IMR-90 (cell line): Measurements from ENCODE around the gene SLC8A1. TPM values are rescaled to one million over a fixed set of nuclear protein-coding genes. Genes with fewer than 3 reads are reported as not detected.

Experiments
- ATAC-seq: fragments of 200-7000 bp; cut with Tn5 transposase; 2 replicates; pipeline ENCODE4 v1.9.1; 2020; ENCODE audit warnings: low read depth, mild to moderate bottlenecking, moderate library complexity
- BruUV-seq: library from RNA; stranded (reverse); fragments of 400-500 nt; replicated peaks from 2 replicates; lab custom pipeline; 2021; lab: Mats Ljungman, UMichigan
- CTCF ChIA-PET: fragments of 300-600 bp; formaldehyde crosslinking; extraction: SDS; loops from one replicate; lab custom pipeline; 2021; ENCODE audit warnings: antibody characterized with exemption; lab: Yijun Ruan, JAX
- POLR2A ChIA-PET: fragments of 300-600 bp; sonication (Branson Sonifier 250); formaldehyde crosslinking; loops from one replicate; lab custom pipeline; 2022; ENCODE audit warnings: antibody characterized with exemption; ENCODE audit not compliant: unreplicated experiment; lab: Charles Lee
- DNase-seq: peaks from one replicate; pipeline ENCODE4 v3.0.0; 2013
- H2AFZ ChIP-seq: replicated peaks from 2 replicates; pipeline ENCODE3; 2013; ENCODE audit warnings: low read length, mild to moderate bottlenecking; ENCODE audit not compliant: poor library complexity
- H2AK5ac ChIP-seq: 2 replicates; pipeline ENCODE4 v1.6.1; 2013; ENCODE audit warnings: low read depth, low read length, inconsistent platforms
- H2AK9ac ChIP-seq: replicated peaks from 2 replicates; pipeline ENCODE3; 2013; ENCODE audit warnings: mild to moderate bottlenecking, low read depth, low read length, moderate library complexity; ENCODE audit not compliant: poor library complexity
- H2BK120ac ChIP-seq: 2 replicates; pipeline ENCODE4 v1.6.1; 2013; ENCODE audit warnings: low read depth, low read length, inconsistent platforms
- H2BK15ac ChIP-seq: 3 replicates; pipeline ENCODE4 v1.6.1; 2013; ENCODE audit warnings: low read depth, low read length, inconsistent platforms
- H2BK20ac ChIP-seq: 2 replicates; pipeline ENCODE4 v1.6.1; 2013; ENCODE audit warnings: low read depth, mild to moderate bottlenecking, inconsistent platforms, low read length, moderate library complexity
- H2BK5ac ChIP-seq: 2 replicates; pipeline ENCODE4 v1.6.1; 2013; ENCODE audit warnings: mild to moderate bottlenecking, low read depth, low read length, inconsistent platforms; ENCODE audit not compliant: poor library complexity, severe bottlenecking
- H3K14ac ChIP-seq: replicated peaks from 2 replicates; pipeline ENCODE4 v1.6.1; 2013; ENCODE audit warnings: low read depth, low read length, inconsistent platforms
- H3K18ac ChIP-seq: 2 replicates; pipeline ENCODE4 v1.6.1; 2013; ENCODE audit warnings: low read depth, low read length, control low read depth
- H3K23ac ChIP-seq: 2 replicates; pipeline ENCODE4 v1.6.1; 2013; ENCODE audit warnings: low read depth, low read length, inconsistent platforms
- H3K27ac ChIP-seq: 2 replicates; pipeline ENCODE4 v1.5.1; 2013; ENCODE audit warnings: mild to moderate bottlenecking, control low read depth, low read length; ENCODE audit not compliant: insufficient read depth
- H3K27me3 ChIP-seq: 2 replicates; pipeline ENCODE4 v1.6.1; 2013; ENCODE audit warnings: low read length; ENCODE audit not compliant: control insufficient read depth, insufficient read depth
- H3K36me3 ChIP-seq: 2 replicates; pipeline ENCODE4 v1.6.1; 2013; ENCODE audit warnings: low read length, mixed read lengths; ENCODE audit not compliant: control insufficient read depth, insufficient read depth
- H3K4ac ChIP-seq: 2 replicates; pipeline ENCODE4 v1.6.1; 2013; ENCODE audit warnings: low read depth, low read length, inconsistent platforms
- H3K4me1 ChIP-seq: 2 replicates; pipeline ENCODE4 v1.6.1; 2013; ENCODE audit warnings: low read length, mixed read lengths; ENCODE audit not compliant: control insufficient read depth, insufficient read depth
- H3K4me2 ChIP-seq: 2 replicates; pipeline ENCODE4 v1.6.1; 2013; ENCODE audit warnings: low read depth, mild to moderate bottlenecking, control low read depth, low read length, moderate library complexity
- H3K4me3 ChIP-seq: 2 replicates; pipeline ENCODE4 v1.5.1; 2013; ENCODE audit warnings: low read depth, mild to moderate bottlenecking, control low read depth, low read length, moderate library complexity; ENCODE audit not compliant: insufficient read depth
- H3K56ac ChIP-seq: 2 replicates; pipeline ENCODE4 v1.6.1; 2013; ENCODE audit warnings: low read length, inconsistent platforms; ENCODE audit not compliant: insufficient read depth; ENCODE audit errors: extremely low read depth
- H3K79me1 ChIP-seq, 2 experiments: 2 replicates each; pipeline ENCODE4 v1.6.1; 2013; ENCODE audit warnings: low read length in 2 of 2, inconsistent platforms in 1 of 2, low read depth in 1 of 2
- H3K9ac ChIP-seq: 2 replicates; pipeline ENCODE4 v1.6.1; 2013; ENCODE audit warnings: low read depth, low read length, control low read depth
- H3K9me1 ChIP-seq: 2 replicates; pipeline ENCODE4 v1.6.1; 2013; ENCODE audit warnings: low read length, inconsistent platforms; ENCODE audit not compliant: insufficient read depth
- H3K9me3 ChIP-seq: 2 replicates; pipeline ENCODE4 v1.6.1; 2013; ENCODE audit warnings: low read length; ENCODE audit not compliant: control insufficient read depth, insufficient read depth
- H4K20me1 ChIP-seq: 2 replicates; pipeline ENCODE4 v1.6.1; 2013; ENCODE audit warnings: low read length, inconsistent platforms; ENCODE audit not compliant: insufficient read depth
- H4K5ac ChIP-seq: 2 replicates; pipeline ENCODE4 v1.6.1; 2013; ENCODE audit warnings: mild to moderate bottlenecking, low read depth, low read length, control low read depth
- H4K8ac ChIP-seq, 2 experiments: 2 replicates each; pipeline ENCODE4 v1.6.1; 2013; ENCODE audit warnings: low read depth in 2 of 2, low read length in 2 of 2, control low read depth in 1 of 2, inconsistent platforms in 1 of 2
- H4K91ac ChIP-seq: 2 replicates; pipeline ENCODE4 v1.6.1; 2013; ENCODE audit warnings: low read depth, low read length, inconsistent platforms; ENCODE audit not compliant: insufficient read depth
- BHLHE40 ChIP-seq: fragments of 150-350 bp; IDR thresholded peaks from 2 replicates; pipeline ENCODE4 v1.6.1; 2016; ENCODE audit warnings: mild to moderate bottlenecking, low read depth, low read length
- CEBPB ChIP-seq: IDR thresholded peaks from 2 replicates; pipeline ENCODE4 v1.6.1; 2012; ENCODE audit warnings: low read depth, low read length, improper control_type of control experiment
- CHD1 ChIP-seq: IDR thresholded peaks from 2 replicates; pipeline ENCODE4 v1.6.1; 2012; ENCODE audit warnings: low read depth, low read length, improper control_type of control experiment
- CTCF ChIP-seq: conservative IDR thresholded peaks from 2 replicates; pipeline ENCODE4 v1.5.1; 2012; ENCODE audit warnings: mild to moderate bottlenecking, low read depth, low read length, improper control_type of control experiment
- ELK1 ChIP-seq: fragments of 150-350 bp; IDR thresholded peaks from 2 replicates; pipeline ENCODE4 v1.6.1; 2016; ENCODE audit warnings: low read depth, mild to moderate bottlenecking, low read length, moderate library complexity, borderline replicate concordance
- FOS ChIP-seq: fragments of 150-350 bp; IDR thresholded peaks from 2 replicates; pipeline ENCODE4 v1.6.1; 2016; ENCODE audit warnings: low read depth, low read length
- MAFK ChIP-seq: IDR thresholded peaks from 2 replicates; pipeline ENCODE4 v1.6.1; 2012; ENCODE audit warnings: low read depth, low read length, improper control_type of control experiment
- MAZ ChIP-seq: IDR thresholded peaks from 2 replicates; pipeline ENCODE4 v1.6.1; 2012; ENCODE audit warnings: low read depth, mild to moderate bottlenecking, low read length, improper control_type of control experiment, moderate library complexity, borderline replicate concordance
- MXI1 ChIP-seq: IDR thresholded peaks from 2 replicates; pipeline ENCODE4 v1.6.1; 2012; ENCODE audit warnings: low read depth, mild to moderate bottlenecking, low read length, moderate library complexity, borderline replicate concordance
- NFE2L2 ChIP-seq: fragments of 150-350 bp; IDR thresholded peaks from 2 replicates; pipeline ENCODE4 v1.6.1; 2016; ENCODE audit warnings: low read depth, mild to moderate bottlenecking, low read length
- POLR2A ChIP-seq: IDR thresholded peaks from 2 replicates; pipeline ENCODE4 v1.6.1; 2012; ENCODE audit warnings: mild to moderate bottlenecking, low read depth, low read length
- RAD21 ChIP-seq: IDR thresholded peaks from 2 replicates; pipeline ENCODE4 v1.6.1; 2012; ENCODE audit warnings: low read length, improper control_type of control experiment
- RCOR1 ChIP-seq: IDR thresholded peaks from 2 replicates; pipeline ENCODE4 v1.6.1; 2012; ENCODE audit warnings: mild to moderate bottlenecking, low read length, improper control_type of control experiment; ENCODE audit not compliant: insufficient replicate concordance
- RFX5 ChIP-seq: IDR thresholded peaks from 2 replicates; pipeline ENCODE4 v1.8.0; 2012; ENCODE audit warnings: low read depth, mild to moderate bottlenecking, low read length, moderate library complexity
- SMC3 ChIP-seq: fragments of 150-350 bp; IDR thresholded peaks from 2 replicates; pipeline ENCODE4 v1.6.1; 2016; ENCODE audit warnings: low read depth, mild to moderate bottlenecking, antibody characterized with exemption, low read length, moderate library complexity
- USF2 ChIP-seq: fragments of 150-350 bp; IDR thresholded peaks from 2 replicates; pipeline ENCODE4 v1.6.1; 2017; ENCODE audit warnings: mild to moderate bottlenecking, antibody characterized with exemption, low read length, low read depth
- WGBS, 2 experiments: methylation state at CpG; one replicate each; pipeline versions ENCODE4 v1.1.5 to v1.1.7; 2013; ENCODE audit warnings: missing lambda C conversion rate in 2 of 2; ENCODE audit not compliant: insufficient read length in 1 of 2; ENCODE audit errors: extremely low coverage in 2 of 2; 5-methylcytosine and 5-hydroxymethylcytosine counted together
- dilution Hi-C: fragments of 300-500 bp; cut with HindIII; formaldehyde crosslinking; loops from one replicate; pipeline ENCODE4 v1.14.3; 2018; ENCODE audit warnings: low sequenced_read_pairs; ENCODE audit not compliant: unreplicated experiment
- in situ Hi-C: fragments of 300-500 bp; cut with MboI; formaldehyde crosslinking; loops from 3 replicates; pipeline ENCODE4 v1.14.3; 2019; ENCODE audit warnings: low sequenced_read_pairs, inconsistent platforms, mixed read lengths
- intact Hi-C: fragments of 100-400 bp; cut with micrococcal nuclease; formaldehyde crosslinking; loops from 2 replicates; pipeline ENCODE4 v1.10.0; 2022
- polyA plus RNA-seq, 3 experiments: library from polyadenylated mRNA; depleted of rRNA; stranded (reverse); fragments of >200 nt; gene quantifications; 2 replicates each; pipeline ENCODE4 v1.2.3, GENCODE V29; 2012; ENCODE audit warnings: low replicate concordance in 1 of 3
- total RNA-seq: library from RNA; depleted of rRNA; stranded (reverse); fragments of >200 nt; gene quantifications from 2 replicates; pipeline ENCODE4 v1.2.3, GENCODE V29; 2012

SLC8A1 gene
- total and polyA plus RNA-seq, 2 of the 4 experiments (the other 2 are of a cell fraction): 7.7 to 57.0 TPM

- no peak overlapping the region for H2BK5ac ChIP-seq
- no peak for TF ChIP-seq RAD21
- no peak for TF ChIP-seq RFX5
- TF ChIP-seq ELK1: no peak
- no peak for TF ChIP-seq SMC3
- TF ChIP-seq RCOR1: no peak
- no peak for TF ChIP-seq NFE2L2
- TF ChIP-seq POLR2A: no peak
- no peak for TF ChIP-seq USF2
- no peak for TF ChIP-seq MAFK
- no peak for TF ChIP-seq FOS
- no peak for TF ChIP-seq CTCF
- TF ChIP-seq BHLHE40: no peak
- TF ChIP-seq MAZ: no peak
- no peak for TF ChIP-seq CEBPB
- no peak for TF ChIP-seq CHD1
- no peak for TF ChIP-seq MXI1
- H3K9me3 ChIP-seq: no peaks in the 10 kb centered on the region
- no CpG with 5 or more reads among the region's 3 CpGs for WGBS, 2 experiments
- no peaks in the 10 kb centered on the region for H4K20me1 ChIP-seq
- intact Hi-C loops: loop anchor here (10.0 kb wide), 1 partner anchor 420 kb away; no protein-coding TSS in a partner anchor
- no peak overlapping the region for H4K8ac ChIP-seq
- no peak for DNase-seq
- ChIA-PET CTCF (interaction anchor here (0.8 kb wide), 1 partner anchor 101 kb away, joined by 4 read pairs; no protein-coding TSS in a partner anchor), POLR2A (no interaction called here)
- H2AK5ac ChIP-seq: no peak overlapping the region
- no peak overlapping the region for H3K18ac ChIP-seq
- ATAC-seq: no peak
- no peak overlapping the region for H2AK9ac ChIP-seq
- no peak overlapping the region for H4K91ac ChIP-seq
- BruUV-seq: no TSS peak
- no peak overlapping the region for H3K56ac ChIP-seq
- no peak overlapping the region for H3K4me3 ChIP-seq
- no peak overlapping the region for H3K23ac ChIP-seq
- H3K27me3 ChIP-seq: no peaks in the 10 kb centered on the region
- dilution Hi-C loops: no loop called here
- H4K5ac ChIP-seq: no peak overlapping the region
- H2BK15ac ChIP-seq: no peak overlapping the region
- no peak overlapping the region for H3K4ac ChIP-seq
- no peak overlapping the region for H2BK120ac ChIP-seq
- no peaks in the 10 kb centered on the region for H3K36me3 ChIP-seq
- in situ Hi-C loops: loop anchor here (10.0 kb wide), 1 partner anchor 550 kb away; no protein-coding TSS in a partner anchor
- no peak overlapping the region for H3K27ac ChIP-seq
- H3K9ac ChIP-seq: no peak overlapping the region
- H2AFZ ChIP-seq: no peak overlapping the region
- peaks cover 3% of the 10 kb centered on the region; the same call in 1 of the 2 replicates for H3K9me1 ChIP-seq
- peaks cover 0 to 22% of the 10 kb centered on the region in 2 experiments; a peak in 2 of 4 replicates for H3K79me1 ChIP-seq
- peaks cover 12% of the 10 kb centered on the region for H3K4me1 ChIP-seq
- no peak overlapping the region for H2BK20ac ChIP-seq
- no peak overlapping the region for H3K14ac ChIP-seq
- no peak overlapping the region for H3K4me2 ChIP-seq
These were observed 2.4 kb upstream of the SLC8A1 start for GRCh38 chr2:40454321-40454720.
